ENCODE data around the gene MBTPS1.

DNA sequence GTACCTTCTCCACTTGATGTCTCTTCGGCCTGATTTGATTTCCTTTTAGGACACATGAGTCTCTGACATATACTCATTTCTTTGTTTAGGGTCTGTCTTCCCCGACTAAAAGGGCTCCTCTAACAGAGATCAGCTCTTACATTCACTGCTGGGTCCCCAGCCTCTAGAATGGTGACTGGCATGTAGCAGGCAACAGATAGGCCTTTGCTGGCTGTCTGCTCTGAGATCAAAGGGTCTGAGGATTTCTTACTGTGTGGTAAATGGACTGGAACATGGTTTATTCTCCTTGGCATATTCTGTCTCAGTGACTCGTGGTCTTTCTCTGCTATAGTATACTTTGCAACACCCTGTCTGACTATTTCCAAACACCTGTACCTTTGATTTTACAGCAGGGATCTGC lies 45.1 kb upstream of the MBTPS1 start:
- TF ChIP-seq, protein P1, sequence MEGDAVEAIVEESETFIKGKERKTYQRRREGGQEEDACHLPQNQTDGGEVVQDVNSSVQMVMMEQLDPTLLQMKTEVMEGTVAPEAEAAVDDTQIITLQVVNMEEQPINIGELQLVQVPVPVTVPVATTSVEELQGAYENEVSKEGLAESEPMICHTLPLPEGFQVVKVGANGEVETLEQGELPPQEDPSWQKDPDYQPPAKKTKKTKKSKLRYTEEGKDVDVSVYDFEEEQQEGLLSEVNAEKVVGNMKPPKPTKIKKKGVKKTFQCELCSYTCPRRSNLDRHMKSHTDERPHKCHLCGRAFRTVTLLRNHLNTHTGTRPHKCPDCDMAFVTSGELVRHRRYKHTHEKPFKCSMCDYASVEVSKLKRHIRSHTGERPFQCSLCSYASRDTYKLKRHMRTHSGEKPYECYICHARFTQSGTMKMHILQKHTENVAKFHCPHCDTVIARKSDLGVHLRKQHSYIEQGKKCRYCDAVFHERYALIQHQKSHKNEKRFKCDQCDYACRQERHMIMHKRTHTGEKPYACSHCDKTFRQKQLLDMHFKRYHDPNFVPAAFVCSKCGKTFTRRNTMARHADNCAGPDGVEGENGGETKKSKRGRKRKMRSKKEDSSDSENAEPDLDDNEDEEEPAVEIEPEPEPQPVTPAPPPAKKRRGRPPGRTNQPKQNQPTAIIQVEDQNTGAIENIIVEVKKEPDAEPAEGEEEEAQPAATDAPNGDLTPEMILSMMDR (IDR thresholded peaks at IDR 0.05): no peak
- TF ChIP-seq EP300 (IDR thresholded peaks at IDR 0.05): no peak

All from upper lobe of left lung (tissue), 4 donors.